Measurements from ENCODE around the gene MVB12B.

MVB12B gene

GRCh38 chr9:126436545-126437267, 110.1 kb downstream of the MVB12B start:
- Histone ChIP-seq H4K20me1 (ENCODE audit: low read depth, low read length) (no peaks in the 10 kb centered on the region), H3K4me2 (ENCODE audit: low read depth, low read length, poor library complexity, severe bottlenecking) (no peak overlapping the region), H2AFZ (ENCODE audit: low read depth, low read length, severe bottlenecking) (no peak overlapping the region), H3K4me3 (ENCODE audit: insufficient read depth, low read length, poor library complexity, severe bottlenecking) (no peak overlapping the region), H3K27ac (ENCODE audit: low read depth, low read length) (no peak overlapping the region), H3K27me3 (ENCODE audit: low read length) (no peaks in the 10 kb centered on the region), H3K36me3 (ENCODE audit: low read length) (no peaks in the 10 kb centered on the region), H3K9ac (ENCODE audit: low read length) (no peak overlapping the region), H3K9me3 (ENCODE audit: insufficient read depth, low read length) (no peaks in the 10 kb centered on the region), H3K9me2 (replicated peaks; ENCODE audit: insufficient read depth, low read length) (no peaks in the 10 kb centered on the region), H3K79me2 (ENCODE audit: insufficient read depth, low read length) (no peaks in the 10 kb centered on the region), H3F3A (ENCODE audit: insufficient read depth) (no peaks in the 10 kb centered on the region)
- TF ChIP-seq EZH2phosphoT487 (conservative IDR thresholded peaks at IDR 0.05; ENCODE audit: low read length): no peak
- no peak for TF ChIP-seq CTCF (IDR thresholded peaks at IDR 0.05; ENCODE audit: insufficient read depth, low read length, poor library complexity, severe bottlenecking)

GRCh38 chr9:126437268-126437666, 110.6 kb downstream of the MVB12B start:
- no peaks in the 10 kb centered on the region for H3K9me3 ChIP-seq (ENCODE audit: insufficient read depth, low read length)
- no peaks in the 10 kb centered on the region for H4K20me1 ChIP-seq (ENCODE audit: low read depth, low read length)
- H3K27ac ChIP-seq (ENCODE audit: low read depth, low read length): no peak overlapping the region
- H3K79me2 ChIP-seq (ENCODE audit: insufficient read depth, low read length): no peaks in the 10 kb centered on the region
- no peak for TF ChIP-seq CTCF (IDR thresholded peaks at IDR 0.05; ENCODE audit: insufficient read depth, low read length, poor library complexity, severe bottlenecking)
- TF ChIP-seq EZH2phosphoT487 (conservative IDR thresholded peaks at IDR 0.05; ENCODE audit: low read length): no peak
- no peak overlapping the region for H3K9ac ChIP-seq (ENCODE audit: low read length)
- H3K27me3 ChIP-seq (ENCODE audit: low read length): no peaks in the 10 kb centered on the region
- no peaks in the 10 kb centered on the region for H3F3A ChIP-seq (ENCODE audit: insufficient read depth)
- H3K4me3 ChIP-seq (ENCODE audit: insufficient read depth, low read length, poor library complexity, severe bottlenecking): no peak overlapping the region
- H3K36me3 ChIP-seq (ENCODE audit: low read length): no peaks in the 10 kb centered on the region
- H3K4me2 ChIP-seq (ENCODE audit: low read depth, low read length, poor library complexity, severe bottlenecking): no peak overlapping the region
- H2AFZ ChIP-seq (ENCODE audit: low read depth, low read length, severe bottlenecking): no peak overlapping the region
- H3K9me2 ChIP-seq (replicated peaks; ENCODE audit: insufficient read depth, low read length): no peaks in the 10 kb centered on the region

GRCh38 chr9:126437701-126438100, 111.1 kb downstream of the MVB12B start:
- no peaks in the 10 kb centered on the region for H3K9me3 ChIP-seq (ENCODE audit: insufficient read depth, low read length)
- no peaks in the 10 kb centered on the region for H3K27me3 ChIP-seq (ENCODE audit: low read length)
- H3F3A ChIP-seq (ENCODE audit: insufficient read depth): no peaks in the 10 kb centered on the region
- no peaks in the 10 kb centered on the region for H3K36me3 ChIP-seq (ENCODE audit: low read length)
- no peak overlapping the region for H3K27ac ChIP-seq (ENCODE audit: low read depth, low read length)
- H2AFZ ChIP-seq (ENCODE audit: low read depth, low read length, severe bottlenecking): no peak overlapping the region
- H3K9ac ChIP-seq (ENCODE audit: low read length): no peak overlapping the region
- TF ChIP-seq CTCF (IDR thresholded peaks at IDR 0.05; ENCODE audit: insufficient read depth, low read length, poor library complexity, severe bottlenecking): no peak
- no peak for TF ChIP-seq EZH2phosphoT487 (conservative IDR thresholded peaks at IDR 0.05; ENCODE audit: low read length)
- H4K20me1 ChIP-seq (ENCODE audit: low read depth, low read length): no peaks in the 10 kb centered on the region
- H3K4me3 ChIP-seq (ENCODE audit: insufficient read depth, low read length, poor library complexity, severe bottlenecking): no peak overlapping the region
- no peaks in the 10 kb centered on the region for H3K9me2 ChIP-seq (replicated peaks; ENCODE audit: insufficient read depth, low read length)
- no peaks in the 10 kb centered on the region for H3K79me2 ChIP-seq (ENCODE audit: insufficient read depth, low read length)
- H3K4me2 ChIP-seq (ENCODE audit: low read depth, low read length, poor library complexity, severe bottlenecking): no peak overlapping the region

Data from SU-DHL-6 (cell line).